ENCODE data around the gene GIGYF2.

GIGYF2 gene

GRCh38 chr2:232659359-232659758, 37.8 kb upstream of the GIGYF2 start:
- DNase-seq (ENCODE audit: low read depth): no peak
- no peak overlapping the region for H3K4me3 ChIP-seq (ENCODE audit: low read depth, low read length)
- TF ChIP-seq, protein P1, sequence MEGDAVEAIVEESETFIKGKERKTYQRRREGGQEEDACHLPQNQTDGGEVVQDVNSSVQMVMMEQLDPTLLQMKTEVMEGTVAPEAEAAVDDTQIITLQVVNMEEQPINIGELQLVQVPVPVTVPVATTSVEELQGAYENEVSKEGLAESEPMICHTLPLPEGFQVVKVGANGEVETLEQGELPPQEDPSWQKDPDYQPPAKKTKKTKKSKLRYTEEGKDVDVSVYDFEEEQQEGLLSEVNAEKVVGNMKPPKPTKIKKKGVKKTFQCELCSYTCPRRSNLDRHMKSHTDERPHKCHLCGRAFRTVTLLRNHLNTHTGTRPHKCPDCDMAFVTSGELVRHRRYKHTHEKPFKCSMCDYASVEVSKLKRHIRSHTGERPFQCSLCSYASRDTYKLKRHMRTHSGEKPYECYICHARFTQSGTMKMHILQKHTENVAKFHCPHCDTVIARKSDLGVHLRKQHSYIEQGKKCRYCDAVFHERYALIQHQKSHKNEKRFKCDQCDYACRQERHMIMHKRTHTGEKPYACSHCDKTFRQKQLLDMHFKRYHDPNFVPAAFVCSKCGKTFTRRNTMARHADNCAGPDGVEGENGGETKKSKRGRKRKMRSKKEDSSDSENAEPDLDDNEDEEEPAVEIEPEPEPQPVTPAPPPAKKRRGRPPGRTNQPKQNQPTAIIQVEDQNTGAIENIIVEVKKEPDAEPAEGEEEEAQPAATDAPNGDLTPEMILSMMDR (IDR thresholded peaks at IDR 0.05; ENCODE audit: low read depth, low read length): no peak
- TF ChIP-seq, protein P2, sequence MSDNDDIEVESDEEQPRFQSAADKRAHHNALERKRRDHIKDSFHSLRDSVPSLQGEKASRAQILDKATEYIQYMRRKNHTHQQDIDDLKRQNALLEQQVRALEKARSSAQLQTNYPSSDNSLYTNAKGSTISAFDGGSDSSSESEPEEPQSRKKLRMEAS (IDR thresholded peaks at IDR 0.05; ENCODE audit: low read depth, low read length): no peak
- no peak for TF ChIP-seq POLR2A (IDR thresholded peaks at IDR 0.05; ENCODE audit: extremely low read depth, insufficient read length)
- no peak for TF ChIP-seq MYC (IDR thresholded peaks at IDR 0.05; ENCODE audit: low read depth, low read length)

DNA sequence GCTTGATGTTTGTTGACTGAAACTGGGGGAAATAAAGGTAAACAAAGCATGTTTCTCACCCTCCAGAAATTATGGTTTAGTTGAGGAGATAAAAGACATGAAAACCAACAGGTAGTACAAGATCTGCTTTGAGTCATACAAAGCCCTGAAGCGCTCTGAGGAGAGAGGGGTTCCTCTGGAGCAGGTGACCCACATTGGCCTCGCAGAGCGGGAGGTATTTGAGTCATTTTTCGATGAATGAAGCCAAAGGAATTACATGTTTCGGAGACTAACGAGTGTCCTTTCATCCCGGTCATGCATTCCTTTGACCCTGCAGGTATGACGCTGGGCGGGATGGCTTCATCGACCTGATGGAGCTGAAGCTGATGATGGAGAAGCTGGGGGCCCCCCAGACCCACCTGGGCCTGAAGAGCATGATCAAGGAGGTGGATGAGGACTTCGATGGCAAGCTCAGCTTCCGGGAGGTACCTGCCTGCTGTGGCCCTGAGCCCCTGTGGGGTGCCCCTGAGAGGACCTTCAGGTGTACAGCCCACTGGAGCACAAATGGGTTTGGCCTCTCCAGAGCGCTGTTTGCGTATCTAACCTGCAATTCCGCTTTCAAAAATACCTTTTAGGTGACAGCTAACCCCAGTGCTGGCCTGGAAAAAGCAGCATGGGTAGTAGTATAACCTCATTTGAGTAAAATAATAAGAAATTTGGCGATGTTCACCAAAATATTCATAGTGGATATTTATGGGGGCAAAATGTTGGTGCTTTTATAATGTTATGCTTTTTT, 34.5 kb upstream of the GIGYF2 start:
- TF ChIP-seq MYC (IDR thresholded peaks at IDR 0.05; ENCODE audit: low read depth, low read length): no peak
- TF ChIP-seq, protein P2 (IDR thresholded peaks at IDR 0.05; ENCODE audit: low read depth, low read length): no peak
- no peak overlapping the region for H3K4me3 ChIP-seq (ENCODE audit: low read depth, low read length)
- DNase-seq (ENCODE audit: low read depth): no peak

- DNase-seq (ENCODE audit: low read depth): no peak
- no peak overlapping the region for H3K4me3 ChIP-seq (ENCODE audit: low read depth, low read length)
- TF ChIP-seq, protein P2 (IDR thresholded peaks at IDR 0.05; ENCODE audit: low read depth, low read length): no peak
- TF ChIP-seq MYC (IDR thresholded peaks at IDR 0.05; ENCODE audit: low read depth, low read length) (no peak), POLR2A (IDR thresholded peaks at IDR 0.05; ENCODE audit: extremely low read depth, insufficient read length) (no peak)
- TF ChIP-seq, protein P1 (IDR thresholded peaks at IDR 0.05; ENCODE audit: low read depth, low read length): no peak
These were observed 30.9 kb upstream of the GIGYF2 start for GRCh38 chr2:232666051-232666805.

DNA sequence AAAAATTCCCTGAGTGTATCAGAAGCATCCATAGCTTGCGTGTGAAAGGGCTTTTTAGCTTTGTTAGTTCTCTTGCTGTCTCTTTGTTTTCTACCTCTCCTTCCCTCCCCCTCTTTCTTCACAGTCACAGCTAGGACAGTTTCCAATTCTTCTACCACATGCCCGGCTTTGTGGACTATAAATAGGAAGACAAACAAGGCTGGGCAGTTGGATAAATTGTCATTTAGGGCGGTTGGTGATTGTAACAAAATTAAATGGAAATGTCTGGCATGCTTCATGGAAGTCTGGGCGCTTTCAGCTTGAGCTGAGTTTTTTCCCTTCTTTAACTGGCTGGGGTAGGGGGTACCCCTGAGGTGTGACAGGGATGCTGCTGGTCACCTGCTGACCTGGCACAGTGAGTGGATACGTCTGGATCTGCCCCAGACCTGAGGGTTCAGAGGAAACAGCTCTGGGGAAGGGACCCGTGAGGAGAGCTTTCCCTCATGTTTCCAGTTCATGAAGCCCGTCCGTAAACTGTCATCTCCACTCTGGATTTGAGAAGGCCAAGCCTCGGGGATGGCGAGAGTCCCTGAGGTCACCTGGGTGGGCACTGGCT, 29.0 kb upstream of the GIGYF2 start:
- H3K4me3 ChIP-seq (ENCODE audit: low read depth, low read length): no peak overlapping the region
- TF ChIP-seq, protein P1 (IDR thresholded peaks at IDR 0.05; ENCODE audit: low read depth, low read length): no peak
- no peak for TF ChIP-seq POLR2A (IDR thresholded peaks at IDR 0.05; ENCODE audit: extremely low read depth, insufficient read length)
- TF ChIP-seq, protein P2 (IDR thresholded peaks at IDR 0.05; ENCODE audit: low read depth, low read length): no peak
- no peak for TF ChIP-seq MYC (IDR thresholded peaks at IDR 0.05; ENCODE audit: low read depth, low read length)
- DNase-seq (ENCODE audit: low read depth): no peak

GRCh38 chr2:232668805-232669444, 28.2 kb upstream of the GIGYF2 start:
- TF ChIP-seq, protein P2 (IDR thresholded peaks at IDR 0.05; ENCODE audit: low read depth, low read length): no peak
- TF ChIP-seq, protein P1 (IDR thresholded peaks at IDR 0.05; ENCODE audit: low read depth, low read length): peak; percentile 36
- DNase-seq (ENCODE audit: low read depth): peak; percentile 34
- H3K4me3 ChIP-seq (ENCODE audit: low read depth, low read length): no peak overlapping the region

All from NB4 (cell line).